SK-N-SH treated with all-trans-retinoic acid at 6 μM for 48 hours (cell line): ENCODE measurements around the gene GJA3.

ENCODE experiments used
- ESRRG ChIP-seq: fragments of 250-450 bp; sonication (Bioruptor Pico); IDR thresholded peaks from 2 replicates; pipeline ENCODE4 v1.6.1; 2021; ENCODE audit warnings: mild to moderate bottlenecking
- GLIS3 ChIP-seq: fragments of 250-450 bp; sonication (Bioruptor Pico); IDR thresholded peaks from 2 replicates; pipeline ENCODE4 v1.5.0; 2020; ENCODE audit warnings: mild to moderate bottlenecking, moderate library complexity
- TSHZ2 ChIP-seq: fragments of 250-450 bp; sonication (Bioruptor Pico); IDR thresholded peaks from 2 replicates; pipeline ENCODE4 v1.5.0; 2020; ENCODE audit warnings: mild to moderate bottlenecking, moderate library complexity
- ZFP3 ChIP-seq: fragments of 250-450 bp; sonication (Bioruptor Pico); IDR thresholded peaks from 2 replicates; pipeline ENCODE4 v1.5.0; 2020; ENCODE audit warnings: mild to moderate bottlenecking, moderate library complexity
- ZFP30 ChIP-seq: fragments of 450-650 bp; formaldehyde crosslinking; IDR thresholded peaks from 2 replicates; pipeline ENCODE4 v1.5.0; 2022; ENCODE audit warnings: mild to moderate bottlenecking, moderate library complexity

- TF ChIP-seq TSHZ2: no peak
- TF ChIP-seq ESRRG (CRISPR knock-in tag): no peak
- TF ChIP-seq ZFP30 (CRISPR knock-in tag): no peak
- no peak for TF ChIP-seq GLIS3
- TF ChIP-seq ZFP3 (CRISPR knock-in tag): no peak
Measured at GRCh38 chr13:20099319-20099718, 61.5 kb downstream of the GJA3 start.
